Heart right ventricle (tissue), 16 donors: ENCODE data around the gene CXCL11. TPM values are rescaled to one million over a fixed set of nuclear protein-coding genes. Genes with fewer than 3 reads are reported as not detected.

Source experiments
- ATAC-seq, 8 donors: fragments of 200-7000 bp; cut with Tn5 transposase; one replicate each; pipeline ENCODE4 v1.9.1; 2020; ENCODE audit warnings: mild to moderate bottlenecking in 8 of 8, moderate library complexity in 8 of 8, moderate number of reproducible peaks in 1 of 8
- DNase-seq, 2 donors: peaks; one replicate each; pipeline ENCODE4 v3.0.0-alpha.2; 2020
- H3K27ac ChIP-seq, 10 donors: fragments of 200-600 bp; sonication (generic) in 2 of 10; one replicate each; pipeline versions ENCODE4 v1.5.0 to v1.8.0; 2020 to 2022; ENCODE audit warnings: mild to moderate bottlenecking in 3 of 10
- H3K27me3 ChIP-seq, 7 donors: fragments of 200-600 bp; one replicate each; pipeline ENCODE4 v1.8.0; 2021 to 2022; ENCODE audit warnings: mild to moderate bottlenecking in 2 of 7
- H3K36me3 ChIP-seq, 9 donors: fragments of 200-600 bp; sonication (generic) in 1 of 9; one replicate each; pipeline versions ENCODE4 v1.5.0 to v1.8.0; 2020 to 2022; ENCODE audit warnings: mild to moderate bottlenecking in 2 of 9
- H3K4me1 ChIP-seq, 9 donors: fragments of 200-600 bp; sonication (generic) in 1 of 9; one replicate each; pipeline versions ENCODE4 v1.5.0 to v1.8.0; 2020 to 2022; ENCODE audit warnings: mild to moderate bottlenecking in 4 of 9
- H3K4me3 ChIP-seq, 10 donors: fragments of 200-600 bp; sonication (generic) in 2 of 10; one replicate each; pipeline versions ENCODE4 v1.5.0 to v1.8.0; 2020 to 2022; ENCODE audit warnings: mild to moderate bottlenecking in 7 of 10, moderate library complexity in 2 of 10
- H3K9me3 ChIP-seq, 11 donors: fragments of 200-600 bp in 10 of 11; sonication (generic) in 2 of 11; one replicate each; pipeline versions ENCODE4 v1.5.0 to v1.8.0; 2013 to 2022; ENCODE audit warnings: mild to moderate bottlenecking in 2 of 11, control low read depth in 1 of 11, moderate library complexity in 1 of 11
- CTCF ChIP-seq, 9 donors: fragments of 200-600 bp; sonication (generic) in 2 of 9; IDR thresholded peaks; one replicate each; pipeline versions ENCODE4 v1.5.0 to v1.8.0; 2021 to 2022; ENCODE audit warnings: antibody characterized with exemption in 9 of 9, mild to moderate bottlenecking in 5 of 9, moderate library complexity in 1 of 9
- WGBS, 2 donors: extraction: QIAGEN DNeasy Blood & Tissue Kit; methylation state at CpG; one replicate each; pipeline ENCODE4 v1.1.7; 2013; ENCODE audit warnings: inconsistent platforms in 1 of 2; 5-methylcytosine and 5-hydroxymethylcytosine counted together
- intact Hi-C, 10 donors: fragments of 100-400 bp; cut with DNase I; formaldehyde crosslinking; loops; one replicate each; pipeline versions ENCODE4 v1.11.1 to v1.14.2; 2022
- long read RNA-seq, 3 donors: library from polyadenylated mRNA; unstranded; transcript quantifications; one replicate each; pipeline ENCODE4 v2.0.0, GENCODE V29; 2020 to 2021
- polyA plus RNA-seq, 2 donors: library from polyadenylated mRNA; stranded (reverse); fragments of 200-250 nt; gene quantifications; one replicate each; pipeline ENCODE4 v1.2.3, GENCODE V29; 2013
- total RNA-seq, 10 donors: library from RNA; stranded (reverse); fragmentation: NEBNext Ultra II Directional in 3 of 10; extraction: Animal tissue kit (Norgen Biotek cat#: 25700) in 3 of 10; gene quantifications; one replicate each; pipeline versions ENCODE4 v1.2.1 to v1.2.4, GENCODE V29; 2021 to 2023
- donor health status: Arrhythmogenic right ventricular cardiomyopathy.
- donor health status: ischemic (EF 13 %, LVEDD 7.1; RV severe dilation, severe dysfunction).
- donor health status: healthy with polysubstance abuse.
- donor health status: DM: no; HTN: yes; CAD: no.
- donor health status: DM: no; HTN: no; CAD: no.
- donor health status: ischemic (EF 25% LVEDD 6.9; RV normal size, moderate dysfunction).
- donor health status: ischemic (EF 25% LVEDD 5.7; RV mildly dilated, moderate dysfunction).
- donor health status: healthy.
- donor health status: DM: yes; HTN: yes; CAD: no.
- donor health status: Ischemic cardiomyopathy.
- donor health status: ischemic (EF 35%, LVEDD 5.7; RV mildly dilated, moderate dysfunction).
- donor health status: nonischemic (EF 11% LVEDD 7.7; RV severe dilation, severe dysfunction).
- donor health status: DM: yes; HTN: yes; CAD: no.
- donor health status: PGD.
- donor health status: ischemic (EF 29% LVEDD 5.4; RV normal size, mild dysfunction).
- donor health status: nonischemic (EF 23%, LVEDD 6.1; RV moderate dilation, normal function).

The CXCL11 gene
- total RNA-seq (10 to 100 TPM in 1 of 10 donors, under 1 TPM in 4, not detected in 5; 0.23 to 61.0 (median 0.40) TPM), polyA plus RNA-seq (under 1 TPM in 1 of 2 donors, not detected in 1; 0.07 TPM)
- long read RNA-seq, donor 1, partial matches to known transcripts = 0 of 1 reads
- long read RNA-seq, donor 1, other reads (novel, unspliced or antisense) = 1 of 1 reads
- long read RNA-seq, donor 2 = 0 reads
- long read RNA-seq, donor 3 = 0 reads

- peaks cover 0 to 11% (median 0%) of the 10 kb centered on the region in 9 donors for H3K4me1 ChIP-seq
- no peak for TF ChIP-seq CTCF (IDR thresholded peaks at IDR 0.05)
- no peaks in the 10 kb centered on the region for H3K9me3 ChIP-seq
- WGBS, 2 donors = 67 to 72% methylated on average over 2 of the region's 2 CpGs
- ATAC-seq (no peak), DNase-seq (no peak)
- H3K4me3 ChIP-seq = peak within 1 kb of the TSS in 1 of 10 donors; percentile 1
- H3K27ac ChIP-seq = peak within 1 kb of the TSS in 1 of 10 donors; percentile 6
- no peaks in the 10 kb centered on the region for H3K27me3 ChIP-seq
- H3K36me3 ChIP-seq = no peaks in the 10 kb centered on the region
- intact Hi-C loops = no loop called here
Measured at GRCh38 chr4:76035799-76036380, at the start of gene CXCL11. CXCL11 (minus strand) TSS chr4:76036070; CDS start chr4:76035987, 83 bp downstream.

GRCh38 chr4:76084542-76084941, 48.7 kb upstream of the CXCL11 start:
- peaks cover 0 to 47% (median 10%) of the 10 kb centered on the region in 9 donors for H3K4me1 ChIP-seq
- DNase-seq (no peak), ATAC-seq (peak in 7 of 8 donors; percentile 41 to 69 (median 44))
- H3K27ac ChIP-seq = peak overlapping the region in 7 of 10 donors; percentile 31 to 55 (median 46)
- no peak for TF ChIP-seq CTCF (IDR thresholded peaks at IDR 0.05)
- H3K9me3 ChIP-seq = no peaks in the 10 kb centered on the region
- intact Hi-C loops = no loop called here
- no peaks in the 10 kb centered on the region for H3K36me3 ChIP-seq
- H3K4me3 ChIP-seq = no peak overlapping the region
- no peaks in the 10 kb centered on the region for H3K27me3 ChIP-seq
- 31 to 61% methylated on average over 1 of the region's 1 CpG for WGBS, 2 donors

- Histone ChIP-seq H3K27ac (peak overlapping the region in 5 of 10 donors; percentile 13 to 48 (median 28)), H3K36me3 (no peaks in the 10 kb centered on the region), H3K4me3 (no peak overlapping the region), H3K27me3 (no peaks in the 10 kb centered on the region), H3K9me3 (no peaks in the 10 kb centered on the region), H3K4me1 (peaks cover 0 to 44% (median 10%) of the 10 kb centered on the region in 9 donors)
- no peak for ATAC-seq
- no peak for DNase-seq
- TF ChIP-seq CTCF (IDR thresholded peaks at IDR 0.05) = no peak
- 71 to 79% methylated on average over 3 of the region's 3 CpGs for WGBS, 2 donors
- intact Hi-C loops = no loop called here
Measured at GRCh38 chr4:76083386-76083988, 47.6 kb upstream of the CXCL11 start.

- intact Hi-C loops = loop anchor here in 3 of 10 donors (10.0 kb wide), 2 partner anchors 163 to 183 kb away; no protein-coding TSS in a partner anchor
- TF ChIP-seq CTCF (IDR thresholded peaks at IDR 0.05) = no peak
- ATAC-seq = peak in 6 of 8 donors; percentile 28 to 56 (median 36)
- Histone ChIP-seq H3K4me1 (peaks cover 0 to 17% (median 0%) of the 10 kb centered on the region in 9 donors), H3K36me3 (no peaks in the 10 kb centered on the region), H3K4me3 (peak overlapping the region in 3 of 10 donors; percentile 1 to 16 (median 4)), H3K27me3 (no peaks in the 10 kb centered on the region), H3K27ac (peak overlapping the region in 9 of 10 donors; percentile 1 to 63 (median 53)), H3K9me3 (no peaks in the 10 kb centered on the region)
- WGBS, 2 donors = 24 to 37% methylated on average over 4 of the region's 4 CpGs
- DNase-seq = no peak
Measured at GRCh38 chr4:76078033-76078613, 42.3 kb upstream of the CXCL11 start.
